Left colon (tissue), 2 donors: ENCODE results near the gene PDE2A. TPM values are rescaled to one million over a fixed set of nuclear protein-coding genes. Genes with fewer than 3 reads are reported as not detected.

Experiments used
- ATAC-seq: fragments of 200-7000 bp; cut with Tn5 transposase; one replicate; pipeline ENCODE4 v1.9.1; 2020; ENCODE audit warnings: mild to moderate bottlenecking, moderate library complexity
- DNase-seq, 2 donors: peaks; one replicate each; pipeline ENCODE4 v3.0.0-alpha.2; 2020
- intact Hi-C, 2 donors: fragments of 100-400 bp; cut with DNase I in 1 of 2; cut with micrococcal nuclease in 1 of 2; formaldehyde crosslinking; loops; one replicate each; pipeline versions ENCODE4 v1.11.2 to v1.14.0; 2022; cut with DNase I, micrococcal nuclease
- total RNA-seq, 2 donors: library from RNA; stranded (reverse); fragmentation: NEBNext Ultra II Directional; extraction: Animal tissue kit (Norgen Biotek cat#: 25700); gene quantifications; one replicate each; pipeline ENCODE4 v1.2.1, GENCODE V29; 2021
- donor health status: DM: no; HTN: no; CAD: no.
- donor health status: DM: yes; HTN: yes; CAD: no.

The PDE2A gene
- total RNA-seq, 2 donors from 2014 or later: 6.6 to 10.4 TPM

- ATAC-seq: no peak
- no peak for DNase-seq
- intact Hi-C loops: no loop called here
Observed at GRCh38 chr11:72588421-72589410, 85.5 kb downstream of the PDE2A start.

GRCh38 chr11:72587696-72588095 lies 86.5 kb downstream of the PDE2A start:
- intact Hi-C loops: no loop called here
- ATAC-seq (no peak), DNase-seq (no peak)

GRCh38 chr11:72586321-72587090 lies 87.7 kb downstream of the PDE2A start:
- intact Hi-C loops: no loop called here
- no peak for DNase-seq
- ATAC-seq: no peak

- intact Hi-C loops: loop anchor here in 1 of 2 donors (2.0 kb wide), 1 partner anchor 57 kb away; no protein-coding TSS in a partner anchor
- ATAC-seq: peak; percentile 85
- peak in 1 of 2 donors; percentile 71 for DNase-seq
Observed at GRCh38 chr11:72585762-72586311, 88.4 kb downstream of the PDE2A start.

GRCh38 chr11:72584939-72585597 lies 89.2 kb downstream of the PDE2A start:
- intact Hi-C loops: loop anchor here in 1 of 2 donors (2.0 kb wide), 1 partner anchor 58 kb away; no protein-coding TSS in a partner anchor
- DNase-seq: no peak
- ATAC-seq: no peak

GRCh38 chr11:72584293-72584938 lies 89.8 kb downstream of the PDE2A start:
- ATAC-seq (peak; percentile 33), DNase-seq (peak; percentile 54 to 59)
- intact Hi-C loops: loop anchor here in 1 of 2 donors (2.0 kb wide), 1 partner anchor 58 kb away; no protein-coding TSS in a partner anchor

DNA sequence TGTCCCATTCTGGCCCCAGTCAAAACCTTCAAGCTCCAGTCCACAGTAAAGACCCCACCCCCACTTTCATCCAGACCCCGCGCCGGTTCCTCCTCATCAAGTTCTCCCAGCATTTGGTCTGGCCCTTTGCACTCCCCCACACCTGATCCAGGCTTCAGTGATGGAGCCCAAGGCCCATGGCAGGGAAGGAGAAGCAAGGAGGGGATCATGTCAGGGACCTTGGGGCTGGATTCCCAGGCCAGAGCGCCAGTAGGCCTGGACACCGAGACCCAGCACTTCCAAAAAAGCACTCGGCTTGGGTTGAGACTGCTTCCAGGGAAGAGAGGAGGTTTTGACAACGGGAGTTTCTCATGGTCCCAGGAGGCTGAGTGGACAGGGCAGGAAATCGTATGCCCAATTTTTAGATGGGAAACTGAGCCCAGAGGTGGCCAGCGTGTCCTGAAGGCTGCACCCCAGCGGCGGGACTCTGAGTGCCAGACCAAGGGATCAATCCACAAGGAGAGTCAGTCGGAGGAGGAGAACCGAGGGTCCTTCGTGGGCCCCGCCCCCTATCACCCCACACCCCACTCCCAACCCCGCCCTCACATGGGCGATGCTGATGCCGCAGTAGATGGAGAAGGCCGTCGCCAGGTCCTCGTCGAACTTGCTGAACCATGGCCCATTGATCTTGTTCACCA lies 90.5 kb downstream of the PDE2A start:
- no peak for ATAC-seq
- intact Hi-C loops: loop anchor here in 1 of 2 donors (2.0 kb wide), 1 partner anchor 59 kb away; no protein-coding TSS in a partner anchor
- no peak for DNase-seq

DNA sequence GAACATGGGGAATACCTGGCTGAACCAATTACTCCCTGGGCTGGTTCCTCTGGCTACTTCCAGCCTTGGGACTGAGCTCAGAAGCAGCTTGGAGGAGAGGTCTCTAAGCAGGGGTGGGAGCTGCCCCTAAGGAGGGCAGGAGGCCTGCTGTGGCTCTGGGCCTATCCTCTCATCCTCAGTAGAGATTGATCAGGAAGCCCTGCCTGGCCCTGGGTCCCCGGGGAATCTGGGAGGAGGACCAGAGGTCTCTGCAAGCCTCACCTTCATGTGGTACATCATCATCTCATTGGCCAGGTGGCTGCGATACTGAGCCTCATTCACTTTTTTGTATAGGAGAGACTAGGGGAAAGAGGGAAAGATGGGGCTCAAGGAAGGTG lies 91.1 kb downstream of the PDE2A start:
- intact Hi-C loops: no loop called here
- ATAC-seq: no peak
- DNase-seq: no peak

GRCh38 chr11:72582206-72583176 lies 91.7 kb downstream of the PDE2A start:
- ATAC-seq (no peak), DNase-seq (no peak)
- intact Hi-C loops: no loop called here

- no peak for ATAC-seq
- DNase-seq: no peak
- intact Hi-C loops: no loop called here
Observed at GRCh38 chr11:72581067-72581466, 93.2 kb downstream of the PDE2A start.

DNA sequence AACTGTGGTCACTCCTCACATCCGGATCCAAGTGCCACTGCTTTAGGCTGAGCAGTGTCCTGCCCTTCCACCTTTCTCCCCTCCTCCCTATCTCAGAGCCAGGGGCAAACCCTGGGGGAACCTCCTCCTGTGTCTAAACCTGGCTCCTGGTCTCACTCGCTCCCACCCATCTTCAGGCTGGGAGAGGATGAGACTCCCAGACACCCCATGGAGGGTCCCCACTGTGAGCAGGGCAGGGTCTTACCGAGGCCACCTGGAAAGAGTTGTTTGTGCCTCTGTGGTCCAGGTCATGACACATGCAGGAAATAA lies 93.6 kb downstream of the PDE2A start:
- ATAC-seq (no peak), DNase-seq (no peak)
- intact Hi-C loops: no loop called here

DNA sequence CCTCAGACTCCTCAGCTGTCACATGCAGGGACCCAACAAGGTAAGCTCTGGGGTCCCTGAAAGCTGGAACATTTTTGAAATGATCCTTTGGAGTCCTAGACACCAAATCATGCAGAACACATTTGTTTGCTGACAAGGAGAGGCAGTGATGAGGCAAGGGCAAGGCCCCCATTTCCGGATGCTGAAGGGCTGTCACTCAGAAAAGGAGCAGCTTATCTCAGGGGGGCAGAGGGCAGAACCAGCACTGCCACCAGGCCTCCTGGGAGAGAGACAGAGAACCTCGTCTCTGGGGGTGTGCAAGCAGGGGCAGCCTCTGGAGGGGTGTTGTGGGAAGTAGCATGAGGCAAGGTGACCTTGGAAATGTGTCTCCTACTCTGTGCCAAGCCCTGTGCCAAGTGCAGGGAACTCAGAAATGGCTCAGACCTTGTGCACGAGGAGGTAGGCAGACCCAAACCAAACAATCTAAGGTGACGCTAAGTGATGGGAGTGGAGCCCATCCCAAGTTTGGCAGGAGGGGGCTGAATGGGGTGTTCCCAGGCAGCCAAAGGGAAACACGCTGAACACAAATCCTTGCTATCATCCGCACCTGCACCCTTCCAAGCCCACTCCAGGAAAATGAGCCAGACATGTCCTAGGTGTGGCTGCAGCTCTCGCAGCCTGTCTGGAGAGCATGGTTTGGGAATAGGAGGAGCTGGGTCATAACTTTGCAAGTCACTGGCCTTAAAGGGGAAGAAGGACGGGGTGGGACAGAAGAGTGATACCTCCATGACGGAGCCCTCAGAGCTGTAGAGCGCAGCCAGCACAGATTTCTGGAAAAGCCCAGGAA lies 94.2 kb downstream of the PDE2A start:
- intact Hi-C loops: loop anchor here in 1 of 2 donors (10.0 kb wide), 1 partner anchor 105 kb away; no protein-coding TSS in a partner anchor
- peak in 1 of 2 donors; percentile 10 for DNase-seq
- ATAC-seq: no peak

DNA sequence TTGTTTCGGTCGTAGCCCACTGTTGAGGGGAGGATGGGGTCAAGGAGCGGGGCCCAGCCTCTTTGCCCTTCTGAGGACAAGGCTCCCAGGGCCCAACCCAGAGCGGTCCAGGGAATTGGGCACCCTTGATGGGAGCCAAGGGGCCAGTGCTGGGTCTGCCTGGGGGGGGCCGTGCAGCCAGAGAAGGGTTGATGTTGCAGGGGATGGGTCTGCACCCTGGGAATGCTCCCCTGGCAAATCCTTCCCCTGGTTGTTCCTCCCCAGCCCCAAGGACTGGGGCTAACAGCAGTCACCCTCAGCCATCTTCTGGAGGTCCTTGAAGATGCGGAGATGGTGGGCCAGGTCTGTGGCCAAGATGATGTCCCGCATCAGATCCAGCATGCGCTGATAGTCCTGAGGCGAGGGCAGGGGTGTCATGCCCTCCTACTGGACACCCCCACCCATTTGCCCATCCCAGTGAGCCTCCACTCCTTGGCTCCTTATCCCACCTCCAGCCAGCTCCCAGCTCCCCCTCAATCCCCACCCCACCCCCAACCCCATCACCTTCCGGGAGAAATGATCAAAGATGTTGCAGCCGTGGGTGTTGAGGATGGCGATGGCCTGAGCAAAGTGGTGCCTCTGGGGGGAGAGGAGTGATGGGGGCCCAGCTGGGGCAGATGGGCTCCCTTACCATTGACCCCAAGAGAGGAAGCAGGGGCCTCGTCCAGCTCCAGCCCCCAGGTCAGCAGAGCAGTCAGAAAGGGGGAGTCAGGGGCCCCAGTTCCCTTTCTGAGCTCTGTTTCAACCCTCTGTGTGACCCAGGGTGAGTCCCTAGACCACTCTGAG lies 95.0 kb downstream of the PDE2A start:
- ATAC-seq (no peak), DNase-seq (peak in 1 of 2 donors; percentile 5)
- intact Hi-C loops: loop anchor here in 1 of 2 donors (10.0 kb wide), 1 partner anchor 104 kb away; no protein-coding TSS in a partner anchor

GRCh38 chr11:72578566-72578965 lies 95.7 kb downstream of the PDE2A start:
- intact Hi-C loops: loop anchor here in 1 of 2 donors (10.0 kb wide), 1 partner anchor 104 kb away; no protein-coding TSS in a partner anchor
- DNase-seq: no peak
- no peak for ATAC-seq

- DNase-seq (no peak), ATAC-seq (no peak)
- intact Hi-C loops: loop anchor here in 1 of 2 donors (10.0 kb wide), 1 partner anchor 103 kb away; no protein-coding TSS in a partner anchor
Observed at GRCh38 chr11:72578051-72578450, 96.2 kb downstream of the PDE2A start.
